Superior temporal gyrus (tissue), 1 donor: ENCODE data around the gene AGRN.
"Not testable (repeated sequence)": the region's sequence is repeated elsewhere in the genome, so short reads cannot be mapped to it uniquely, and the experiment has no call there.

Experiments
- DNase-seq: peaks from one replicate; pipeline ENCODE4 v3.0.0-alpha.2; 2016; ENCODE audit errors: extremely low spot score

Gene AGRN

DNA sequence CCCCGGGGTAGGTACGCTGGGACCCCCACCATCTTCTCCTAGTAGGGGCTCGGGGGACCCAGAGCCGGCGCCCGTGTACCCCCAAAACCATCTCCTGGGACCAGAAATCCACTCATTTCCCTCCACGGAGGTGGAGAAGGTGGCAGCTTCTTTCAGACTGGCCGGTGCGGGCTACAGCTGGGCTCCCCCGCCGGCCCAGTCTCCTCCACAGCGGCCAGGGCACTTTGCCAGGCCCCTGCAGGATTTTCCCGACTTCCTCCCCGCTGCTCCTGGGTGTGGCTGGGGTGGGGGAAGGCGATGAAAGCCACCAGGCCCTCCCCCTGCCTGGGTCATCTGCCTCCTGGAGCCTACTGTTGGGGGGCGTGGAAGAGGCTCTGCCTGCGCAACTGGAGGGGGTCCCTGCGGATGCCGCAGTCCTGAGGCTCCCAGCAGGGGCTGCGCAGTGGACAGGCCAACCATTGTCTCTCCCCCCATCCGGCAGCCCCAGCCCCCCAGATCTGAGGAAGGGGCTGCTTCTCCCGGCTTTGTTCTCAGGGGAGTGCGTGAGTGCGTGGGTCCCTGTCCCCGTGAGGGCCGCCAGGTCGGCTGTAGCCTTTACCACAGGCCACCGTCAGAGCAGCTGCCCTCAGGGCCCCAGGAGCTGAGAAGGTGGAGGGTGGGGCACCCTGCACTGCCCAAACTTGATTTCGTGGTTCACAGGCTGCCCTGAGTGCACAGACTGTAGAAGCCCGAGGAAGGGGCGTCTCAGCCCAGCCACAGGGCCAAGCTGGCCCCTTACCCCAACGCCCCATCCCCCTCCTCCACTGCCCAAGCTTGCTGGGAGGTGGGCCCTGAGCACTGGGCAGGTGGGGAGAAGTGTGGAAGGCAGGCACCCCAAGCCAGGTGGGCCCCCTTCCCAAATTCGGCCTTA lies 1.3 kb downstream of the AGRN start:
- DNase-seq: no peak

DNA sequence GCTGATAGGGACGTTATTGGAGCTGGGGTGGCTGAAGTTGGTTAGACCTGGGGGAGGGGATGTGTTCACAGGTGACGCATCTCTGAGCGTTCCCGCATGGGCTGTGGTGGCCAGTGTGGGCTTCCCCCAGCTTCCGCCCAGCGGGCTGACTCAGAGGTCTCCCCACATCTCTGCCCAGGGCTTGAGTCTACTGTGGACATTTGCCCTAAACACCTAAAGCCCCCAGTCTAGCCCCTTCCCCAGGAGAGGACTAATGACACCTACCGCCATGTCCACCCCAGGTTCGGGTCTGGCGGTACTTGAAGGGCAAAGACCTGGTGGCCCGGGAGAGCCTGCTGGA lies 2.0 kb downstream of the AGRN start:
- DNase-seq: no peak

DNA sequence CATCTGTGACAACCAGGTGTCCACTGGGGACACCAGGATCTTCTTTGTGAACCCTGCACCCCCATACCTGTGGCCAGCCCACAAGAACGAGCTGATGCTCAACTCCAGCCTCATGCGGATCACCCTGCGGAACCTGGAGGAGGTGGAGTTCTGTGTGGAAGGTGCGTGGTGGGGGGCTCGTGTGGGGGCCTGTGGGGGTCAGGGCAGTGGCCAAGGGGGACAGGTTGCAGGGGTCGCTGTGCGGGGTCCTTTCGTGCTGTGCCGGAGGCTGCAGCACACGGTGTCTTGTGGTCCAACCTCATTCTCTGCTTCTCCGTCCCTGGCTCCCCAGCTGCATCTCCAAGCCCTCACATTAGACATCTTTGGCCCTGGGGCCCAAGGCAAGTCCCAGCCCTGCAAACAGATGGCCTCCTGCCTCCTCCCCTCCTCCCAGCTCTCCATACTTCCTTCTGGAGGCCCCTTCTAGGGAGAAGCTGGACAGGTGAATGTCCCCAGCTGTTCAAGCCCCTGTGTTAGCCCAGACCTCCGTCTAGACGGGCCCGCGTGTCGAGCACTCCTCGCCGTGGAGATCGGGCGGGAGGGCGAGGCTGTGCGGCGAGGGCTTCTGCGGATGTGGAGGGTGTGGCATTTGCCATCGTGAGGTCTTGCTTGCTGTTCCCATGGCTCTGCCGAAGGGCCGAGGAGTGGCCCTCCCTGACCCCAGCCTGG lies 2.5 kb downstream of the AGRN start:
- no peak for DNase-seq

DNA sequence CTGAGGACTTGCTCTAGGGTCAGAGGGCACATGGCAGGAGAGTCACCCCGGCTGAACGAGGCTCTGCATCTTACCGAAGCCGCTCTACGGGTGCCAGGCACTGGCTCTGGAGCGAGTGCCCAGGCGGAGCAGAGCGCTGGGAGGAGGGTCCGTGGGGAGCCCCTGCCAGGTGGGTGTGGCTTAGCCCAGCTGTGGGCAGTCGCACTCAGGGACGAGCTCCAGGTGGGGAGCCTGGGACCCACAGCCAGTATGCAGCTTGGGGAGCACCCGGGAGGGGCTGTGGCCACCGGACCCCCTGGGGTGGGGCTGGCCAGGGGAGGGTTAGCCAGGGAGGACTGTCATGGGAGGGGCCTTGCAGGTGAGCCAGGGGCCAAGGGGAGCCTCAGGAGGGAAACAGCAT lies 3.8 kb downstream of the AGRN start:
- no peak for DNase-seq

DNA sequence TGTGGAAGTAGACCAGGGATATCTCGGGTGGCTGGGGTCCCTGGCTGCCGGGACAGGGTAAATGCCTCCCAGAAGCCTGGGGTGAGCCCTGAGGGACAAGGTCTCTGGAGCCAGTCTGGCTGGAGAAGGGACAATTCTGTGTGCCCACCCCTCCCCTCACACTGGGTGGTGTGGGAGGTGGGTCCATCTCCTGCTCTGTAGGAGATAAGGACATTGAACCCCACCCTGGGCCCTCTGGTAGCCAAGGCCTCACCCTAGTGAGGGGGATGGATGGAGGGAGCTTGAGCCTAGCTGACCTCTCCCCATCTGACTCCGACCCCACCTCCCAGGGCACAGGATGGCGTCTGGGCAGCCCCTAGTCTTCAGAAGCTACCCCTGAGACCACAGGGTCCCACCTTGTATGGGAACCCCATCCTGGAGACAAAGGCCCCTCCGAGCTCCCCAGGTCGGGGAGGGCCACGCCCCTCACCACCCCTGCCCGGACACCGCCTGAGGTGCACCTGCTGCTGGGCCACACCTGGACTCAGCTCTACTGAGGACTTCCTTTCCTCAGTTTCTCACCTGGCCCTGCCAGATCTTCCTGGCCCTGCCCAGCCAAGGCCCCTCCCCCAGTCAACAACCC lies 4.3 kb downstream of the AGRN start:
- no peak for DNase-seq

DNA sequence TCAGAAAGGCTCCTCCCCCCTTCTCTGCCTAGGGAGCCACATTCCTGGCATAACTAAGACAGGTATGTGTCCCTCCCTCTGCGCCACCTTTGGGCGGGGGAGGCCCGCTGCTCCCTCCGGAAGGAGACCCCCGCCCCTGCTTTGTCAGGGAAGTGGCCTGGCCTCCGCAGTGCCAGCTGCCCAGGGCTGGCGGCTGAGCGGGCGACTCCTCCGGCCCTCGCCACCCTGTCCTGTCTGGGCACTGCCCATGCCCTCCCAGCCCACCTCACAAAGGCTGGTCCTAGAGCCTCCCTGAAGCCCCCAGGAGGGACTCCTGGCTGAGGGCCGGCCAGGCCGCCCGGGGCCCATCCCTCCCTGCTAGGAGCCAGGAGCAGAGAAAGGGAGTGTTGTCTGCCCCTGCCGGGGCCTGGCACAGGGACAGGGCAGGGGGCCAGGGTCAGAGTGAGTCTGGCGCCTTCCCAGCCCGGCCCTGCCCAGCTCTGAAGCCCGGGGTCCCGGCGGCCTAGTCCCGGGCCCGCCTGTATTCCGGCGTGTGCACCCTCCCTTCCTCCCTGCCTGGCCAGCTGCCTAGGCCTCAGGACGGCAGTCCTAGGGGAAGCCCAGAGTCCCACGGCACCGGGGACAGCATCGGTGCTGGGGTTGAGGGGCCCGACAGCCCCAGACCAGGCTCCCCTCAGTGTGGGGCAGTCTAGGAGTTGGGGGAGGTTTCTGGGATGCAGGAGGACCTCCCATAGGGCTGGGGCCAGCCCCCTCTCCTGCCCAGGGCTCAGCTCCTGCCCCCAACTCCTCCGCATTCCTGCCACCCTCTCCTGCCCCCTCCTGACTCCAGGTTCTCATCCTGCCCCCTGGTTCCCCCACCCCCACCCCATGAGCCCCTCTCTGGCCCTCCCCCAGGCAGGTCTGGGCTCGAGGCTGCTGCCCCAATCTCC lies 5.1 kb downstream of the AGRN start:
- no peak for DNase-seq

DNA sequence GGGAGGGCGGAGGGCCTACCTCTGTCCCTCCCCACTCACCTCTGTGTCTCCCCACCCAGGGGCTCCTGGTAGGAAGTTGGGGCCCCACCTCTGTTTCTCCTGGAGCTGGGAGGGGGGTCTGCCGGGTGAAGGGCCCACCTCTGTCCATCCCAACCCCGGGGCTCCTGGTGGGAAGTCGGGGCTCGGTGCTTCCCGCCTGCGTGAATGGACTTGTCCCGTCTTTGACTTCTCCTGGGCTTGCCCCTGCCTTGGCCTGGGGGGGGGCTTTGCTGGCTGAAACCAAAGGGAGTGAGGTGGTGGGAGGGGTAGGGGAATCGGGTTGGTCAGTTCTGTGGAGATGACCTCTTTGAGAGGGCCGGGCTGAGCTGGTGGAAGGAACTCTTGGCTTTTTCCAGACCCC lies 5.8 kb downstream of the AGRN start:
- no peak for DNase-seq

DNA sequence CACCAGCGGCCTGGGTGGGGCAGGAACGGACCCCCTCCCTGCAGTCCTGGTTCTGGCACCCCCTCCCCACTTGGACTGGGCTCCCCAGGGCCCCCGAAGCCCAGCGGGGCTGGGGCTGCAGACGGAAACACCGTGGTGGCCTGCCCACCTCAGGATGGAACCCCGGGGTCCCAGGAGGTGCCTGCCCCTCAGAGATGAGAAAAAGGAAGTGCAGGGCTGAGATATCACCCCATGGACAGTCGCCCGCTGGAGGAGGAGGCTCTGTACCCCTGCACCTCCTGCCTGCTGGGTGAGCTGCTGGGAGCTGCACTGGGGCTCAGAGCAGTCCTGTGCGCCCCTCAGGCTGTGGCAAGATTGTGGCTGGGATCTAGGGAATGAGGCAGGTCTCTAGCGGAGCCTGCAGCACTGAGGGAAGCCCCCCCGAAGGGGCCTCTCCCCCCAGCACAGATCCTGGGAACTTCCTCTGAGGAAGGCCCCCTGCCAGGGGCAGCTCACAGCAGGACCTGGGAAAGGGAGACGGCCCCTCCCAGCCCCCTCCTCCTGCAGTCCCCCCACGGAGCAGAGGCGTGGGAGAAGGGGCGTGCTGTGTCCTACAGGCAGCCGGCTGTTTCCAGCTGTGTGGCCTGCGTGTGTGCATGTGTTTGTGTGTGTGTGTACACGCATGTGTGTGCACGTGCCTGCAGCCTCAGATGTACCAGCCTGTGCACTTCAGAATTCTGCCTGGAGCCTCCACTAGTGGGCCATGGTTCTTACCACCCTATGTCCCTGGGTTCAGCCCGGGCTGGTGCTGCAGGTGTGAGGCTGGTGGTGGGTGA lies 6.9 kb downstream of the AGRN start:
- no peak for DNase-seq

DNA sequence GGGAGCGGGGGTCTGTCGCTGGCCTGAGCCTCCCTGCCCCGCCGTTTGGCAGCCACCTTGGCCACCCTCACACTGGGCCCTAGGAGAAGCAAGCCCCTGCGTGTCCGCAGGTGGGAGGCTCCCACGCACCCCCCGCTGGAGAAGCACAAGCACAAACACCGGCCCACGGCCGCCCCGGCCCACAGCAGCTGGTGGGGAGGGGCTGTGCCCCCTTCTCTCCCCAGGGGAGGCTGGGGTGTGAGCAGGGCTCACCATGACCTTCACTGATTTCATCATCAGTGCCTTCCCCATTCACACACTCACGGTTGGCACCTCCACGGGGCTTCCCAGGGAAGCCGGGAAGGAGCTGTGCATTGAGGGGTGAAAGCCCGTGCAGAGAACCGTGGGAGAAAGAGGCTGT lies 7.9 kb downstream of the AGRN start:
- DNase-seq: no peak

DNA sequence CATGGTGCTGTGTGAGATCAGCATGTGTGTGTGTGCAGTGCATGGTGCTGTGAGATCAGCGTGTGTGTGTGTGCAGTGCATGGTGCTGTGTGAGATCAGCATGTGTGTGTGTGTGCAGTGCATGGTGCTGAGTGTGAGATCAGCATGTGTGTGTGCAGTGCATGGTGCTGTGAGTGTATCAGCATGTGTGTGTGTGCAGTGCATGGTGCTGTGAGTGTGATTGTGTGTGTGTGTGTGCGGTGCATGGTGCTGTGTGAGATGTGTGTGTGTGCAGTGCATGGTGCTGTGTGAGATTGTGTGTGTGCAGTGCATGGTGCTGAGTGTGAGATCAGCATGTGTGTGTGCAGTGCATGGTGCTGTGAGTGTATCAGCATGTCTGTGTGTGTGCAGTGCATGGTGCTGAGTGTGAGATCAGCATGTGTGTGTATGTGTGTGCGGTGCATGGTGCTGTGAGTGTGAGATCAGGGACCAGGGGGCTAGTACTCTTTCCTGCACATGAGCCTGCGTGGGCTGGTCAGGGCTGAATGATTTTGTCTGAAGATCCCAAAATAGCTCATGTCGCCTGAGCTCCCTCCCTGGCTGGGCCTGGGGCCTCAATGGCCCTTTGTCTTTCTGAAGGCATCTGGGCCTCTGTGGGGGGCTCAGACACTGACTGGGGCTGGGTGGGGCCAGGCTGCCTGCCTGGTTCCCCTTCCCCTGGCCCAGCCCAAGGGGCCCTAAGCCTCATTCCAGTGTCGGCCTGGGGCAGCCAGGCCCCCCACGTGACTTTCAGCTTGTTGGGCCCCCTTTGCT lies 11.1 kb downstream of the AGRN start:
- DNase-seq: not testable (repeated sequence)

DNA sequence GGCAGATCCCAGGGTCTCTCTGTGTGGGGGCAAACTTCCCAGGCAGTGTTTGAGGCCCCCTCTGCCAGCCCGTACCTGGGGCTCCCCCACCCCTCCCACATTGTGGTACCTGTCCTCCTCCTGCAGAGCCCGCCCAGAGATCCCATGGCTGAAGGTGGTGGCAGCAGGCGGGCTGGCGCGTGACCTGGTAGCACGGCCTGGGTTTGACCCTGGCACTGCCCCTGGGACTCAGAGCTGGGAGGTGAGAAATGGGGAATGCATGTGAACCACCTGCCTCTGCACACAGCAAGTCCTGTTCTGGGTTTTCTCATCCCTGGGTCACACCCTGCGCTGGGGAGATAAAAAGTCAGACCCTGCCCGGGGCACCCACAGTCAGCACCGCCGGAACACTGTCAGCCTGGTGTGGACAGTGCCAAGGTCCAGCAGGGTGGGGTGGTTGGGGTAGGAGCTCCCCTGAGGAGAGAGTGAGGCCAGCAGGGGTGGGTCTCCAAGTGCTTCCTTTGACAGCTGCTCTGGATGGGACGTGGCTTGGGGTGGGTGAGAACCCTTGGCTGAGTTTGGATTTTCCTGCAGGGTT lies 11.8 kb downstream of the AGRN start:
- no peak for DNase-seq

DNA sequence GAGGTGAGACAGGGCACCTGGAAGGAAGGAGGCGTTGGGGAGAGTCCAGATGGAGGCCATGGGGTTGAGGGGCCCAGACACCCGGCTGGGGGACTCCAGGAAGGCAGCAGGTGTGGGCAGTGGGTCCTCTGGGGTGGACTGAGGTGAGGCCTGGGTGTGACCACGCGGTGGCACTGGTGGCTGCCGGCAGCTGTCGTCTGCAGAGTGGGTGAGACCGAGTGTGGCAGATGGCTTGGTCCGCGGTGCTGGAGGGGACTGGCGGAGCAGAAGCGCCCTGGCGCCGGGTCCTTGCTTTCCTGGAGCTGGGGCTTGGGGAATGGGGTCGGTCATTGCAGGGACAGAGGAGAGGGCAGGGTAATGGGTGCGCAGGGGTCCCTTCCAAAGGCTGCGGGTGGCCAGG lies 12.5 kb downstream of the AGRN start:
- DNase-seq: no peak

DNA sequence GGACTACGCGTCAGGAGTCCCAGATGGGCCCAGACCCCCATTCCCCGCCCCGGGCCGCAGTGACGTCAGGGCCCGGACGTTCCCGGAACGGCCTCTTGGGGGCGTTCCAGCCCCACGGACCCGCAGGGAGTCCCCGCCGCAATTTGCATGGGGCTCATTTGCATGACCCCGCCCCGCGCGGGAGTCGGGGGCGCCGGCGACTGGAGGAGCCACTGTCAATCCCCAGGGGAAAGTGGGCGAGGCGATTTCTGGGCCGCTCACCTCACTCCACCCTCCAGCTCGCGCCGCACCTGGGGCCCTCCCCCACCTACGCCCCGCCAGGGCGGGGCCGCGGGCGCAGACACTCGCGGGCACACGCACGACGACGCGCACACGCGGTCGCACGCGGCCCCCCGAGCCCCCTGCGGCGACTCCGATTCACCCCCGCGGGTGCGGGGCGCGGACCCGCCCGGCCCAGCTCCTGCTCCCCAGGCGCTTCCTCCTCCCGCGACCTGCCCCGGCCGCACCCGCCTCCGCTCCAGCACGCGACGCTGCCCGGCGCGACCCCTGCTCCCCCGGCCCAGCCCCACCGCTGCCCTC lies 13.2 kb downstream of the AGRN start:
- DNase-seq: peak; percentile 90

DNA sequence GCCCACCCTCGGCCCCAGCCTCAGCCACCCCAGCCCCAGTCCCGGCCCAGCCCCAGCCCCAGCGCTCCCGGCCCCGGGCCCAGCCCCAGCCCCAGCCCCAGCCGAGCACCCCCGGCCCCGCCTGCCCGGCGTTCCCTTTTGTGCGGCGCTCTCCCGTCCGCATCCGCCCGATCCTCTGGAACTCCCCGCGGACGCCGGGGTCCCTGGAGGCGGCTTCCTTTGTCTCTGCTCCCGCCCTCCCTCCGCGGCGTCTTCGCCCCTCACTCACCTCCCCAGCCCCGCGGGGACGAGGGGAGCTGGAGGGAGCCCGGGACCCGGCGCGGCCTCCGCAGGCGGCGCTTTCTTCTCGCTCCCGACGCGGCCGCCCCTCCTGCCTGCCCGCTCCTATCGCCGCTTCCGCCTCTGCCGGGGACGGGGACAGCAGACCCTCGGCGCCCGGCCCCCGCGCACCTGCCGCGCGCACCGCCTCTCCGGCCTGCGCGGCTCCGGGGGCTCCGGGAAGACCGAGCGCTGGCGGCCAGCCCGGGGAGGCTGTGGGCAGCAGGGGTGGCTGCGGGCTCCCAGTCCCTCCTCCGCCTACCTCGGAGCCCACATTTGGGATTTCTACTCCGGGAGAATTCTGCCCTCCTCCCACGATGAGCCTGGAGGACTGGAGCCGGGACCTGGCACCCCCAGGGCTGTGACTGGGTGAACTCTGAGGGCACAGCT lies 14.0 kb downstream of the AGRN start:
- DNase-seq: no peak

DNA sequence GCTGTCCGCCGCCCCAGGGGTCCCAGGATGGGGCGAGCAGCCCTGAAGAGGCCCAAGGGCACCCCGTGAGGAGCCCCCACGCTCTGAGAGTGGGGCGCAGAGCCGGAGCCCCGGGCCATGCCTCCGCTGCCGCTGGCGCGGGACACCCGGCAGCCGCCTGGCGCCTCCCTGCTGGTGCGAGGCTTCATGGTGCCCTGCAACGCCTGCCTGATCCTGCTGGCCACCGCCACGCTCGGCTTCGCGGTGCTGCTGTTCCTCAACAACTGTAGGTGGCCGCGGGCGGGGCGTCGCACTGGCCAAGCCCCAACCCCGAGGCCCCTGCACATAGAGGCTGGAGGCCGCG lies 14.5 kb downstream of the AGRN start:
- DNase-seq: no peak

DNA sequence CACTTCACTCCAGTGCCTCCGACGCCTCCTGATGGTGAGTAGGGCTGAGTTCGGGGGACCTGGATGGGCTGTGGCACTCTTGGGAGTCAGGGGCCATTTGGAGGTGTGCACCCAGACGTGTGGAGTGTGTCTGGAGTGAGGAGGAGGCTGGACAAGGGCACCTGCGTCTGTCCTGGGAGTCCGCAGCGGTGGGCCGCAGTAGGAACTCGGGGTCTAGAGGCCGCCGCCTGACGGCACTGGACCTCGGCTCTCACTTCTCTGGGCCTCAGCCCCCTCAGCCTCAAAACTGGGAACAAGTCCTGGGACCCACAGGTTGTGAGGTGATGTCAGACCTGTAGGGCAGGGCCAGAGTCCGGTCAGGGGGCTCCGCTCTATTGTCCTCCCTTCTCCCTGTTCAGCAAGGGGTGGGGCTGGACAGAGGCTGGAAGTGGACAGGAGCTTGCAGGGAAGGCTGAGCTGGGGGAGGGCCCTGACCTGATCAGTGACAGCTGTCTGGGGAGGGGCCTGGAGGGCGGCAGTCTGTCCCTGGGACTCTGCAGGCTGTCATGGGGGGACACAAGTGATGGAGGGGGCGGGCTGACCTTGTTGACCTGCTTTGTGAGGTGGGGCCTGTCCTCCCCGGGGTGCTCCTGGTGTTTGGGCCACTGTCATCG lies 15.5 kb downstream of the AGRN start:
- DNase-seq: no peak

DNA sequence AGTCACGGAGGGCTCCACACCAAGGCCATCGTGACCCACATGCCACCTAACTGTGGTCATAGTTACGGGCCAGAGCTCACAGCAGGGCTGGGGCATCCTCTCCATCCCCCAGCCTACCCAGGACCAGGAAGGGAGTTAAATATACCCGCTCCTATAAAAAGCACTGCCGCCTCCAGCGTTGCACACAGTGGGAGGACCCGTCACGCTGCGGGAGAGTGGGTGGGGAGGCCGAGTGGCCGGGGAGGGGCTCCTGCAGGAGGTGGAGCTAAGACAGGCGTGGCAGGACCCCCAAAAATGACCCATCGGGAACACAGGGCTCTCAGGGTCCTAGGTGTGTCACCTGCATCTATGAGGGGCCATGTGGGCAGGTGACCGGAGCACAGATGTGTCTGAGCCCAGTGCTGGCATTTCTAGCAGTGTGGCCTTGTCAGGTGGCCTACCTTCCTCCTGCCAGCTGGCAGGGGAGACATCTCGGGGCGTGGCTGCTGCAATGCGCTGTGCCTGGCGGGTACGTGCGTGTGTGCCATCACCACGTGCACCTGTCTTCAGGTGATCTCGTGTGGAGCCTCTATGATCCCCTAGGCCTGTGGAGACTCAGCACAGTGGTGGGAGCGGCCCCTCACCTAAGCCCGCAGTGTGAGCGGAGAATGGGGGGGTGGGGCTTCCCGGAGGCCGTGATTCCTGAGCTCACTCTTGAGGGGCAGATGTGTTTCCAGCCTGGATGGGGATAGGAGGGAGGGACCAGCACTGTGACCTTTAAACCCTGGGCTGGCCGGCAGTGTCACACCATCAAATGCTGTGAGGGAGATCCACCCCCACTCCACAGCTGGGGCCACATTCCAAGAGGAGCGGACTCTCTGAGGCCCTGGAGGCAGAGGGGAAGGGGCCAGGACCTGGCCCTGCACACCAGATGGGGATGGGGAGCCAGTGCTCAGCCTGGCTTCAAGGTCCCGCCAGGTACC lies 17.7 kb downstream of the AGRN start:
- no peak for DNase-seq
